Mucosa of rectum (tissue), 2 donors: Measurements from ENCODE around the gene RBM8A.
A peak's percentile ranks its signal among the peaks of the same experiment; 100 is the strongest.

ENCODE experiments used
- H3K27ac ChIP-seq, 2 donors: one replicate each; pipeline ENCODE4 v1.7.0; 2013; ENCODE audit warnings: inconsistent platforms in 2 of 2, low read depth in 2 of 2, low read length in 2 of 2
- H3K27me3 ChIP-seq, 2 donors: one replicate each; pipeline ENCODE4 v1.7.0; 2013; ENCODE audit warnings: low read length in 2 of 2; ENCODE audit not compliant: control insufficient read depth in 2 of 2, insufficient read depth in 2 of 2
- H3K36me3 ChIP-seq, 2 donors: one replicate each; pipeline ENCODE4 v1.7.0; 2013; ENCODE audit warnings: low read length in 2 of 2; ENCODE audit not compliant: control insufficient read depth in 2 of 2, insufficient read depth in 2 of 2
- H3K4me1 ChIP-seq, 2 donors: one replicate each; pipeline ENCODE4 v1.7.0; 2013; ENCODE audit warnings: low read length in 2 of 2, mild to moderate bottlenecking in 1 of 2; ENCODE audit not compliant: control insufficient read depth in 2 of 2, insufficient read depth in 2 of 2
- H3K4me3 ChIP-seq, 2 donors: one replicate each; pipeline ENCODE4 v1.7.0; 2013; ENCODE audit warnings: low read length in 2 of 2
- H3K9ac ChIP-seq, 2 donors: one replicate each; pipeline ENCODE4 v1.7.0; 2013; ENCODE audit warnings: low read length in 2 of 2, low read depth in 1 of 2, mild to moderate bottlenecking in 1 of 2
- H3K9me3 ChIP-seq, 2 donors: one replicate each; pipeline ENCODE4 v1.7.0; 2013; ENCODE audit warnings: low read length in 2 of 2; ENCODE audit not compliant: control insufficient read depth in 2 of 2
- donor health status: healthy.
- donor health status: Normal muscosa, but diverticular disease.

The RBM8A gene

GRCh38 chr1:145927063-145927886 lies at the start of gene RBM8A:
TSS of gene RBM8A (minus strand) at chr1:145927484. CDS start at chr1:145927426, 58 bp downstream.
- H3K36me3 ChIP-seq: peaks cover 7 to 10% of the 10 kb centered on the region in 2 donors
- H3K27me3 ChIP-seq: no peaks in the 10 kb centered on the region
- no peaks in the 10 kb centered on the region for H3K9me3 ChIP-seq
- peak within 1 kb of the TSS; percentile 81 to 84 for H3K9ac ChIP-seq
- peak within 1 kb of the TSS; percentile 88 to 90 for H3K27ac ChIP-seq
- H3K4me3 ChIP-seq: peak within 1 kb of the TSS; percentile 71 to 97
- peaks cover 9 to 14% of the 10 kb centered on the region in 2 donors for H3K4me1 ChIP-seq

GRCh38 chr1:145977016-145977415 lies 49.7 kb upstream of the RBM8A start:
- Histone ChIP-seq H3K4me1 (peaks cover 39% of the 10 kb centered on the region in 2 donors), H3K9ac (peak overlapping the region in 1 of 2 donors; percentile 84), H3K36me3 (no peaks in the 10 kb centered on the region), H3K27me3 (no peaks in the 10 kb centered on the region), H3K9me3 (no peaks in the 10 kb centered on the region), H3K27ac (no peak overlapping the region), H3K4me3 (no peak overlapping the region)

GRCh38 chr1:145975216-145975615 lies 47.9 kb upstream of the RBM8A start:
- no peak overlapping the region for H3K27ac ChIP-seq
- H3K9me3 ChIP-seq: no peaks in the 10 kb centered on the region
- H3K27me3 ChIP-seq: no peaks in the 10 kb centered on the region
- no peaks in the 10 kb centered on the region for H3K36me3 ChIP-seq
- no peak overlapping the region for H3K4me3 ChIP-seq
- H3K4me1 ChIP-seq: peaks cover 27 to 28% of the 10 kb centered on the region in 2 donors
- no peak overlapping the region for H3K9ac ChIP-seq

- Histone ChIP-seq H3K4me3 (no peak overlapping the region), H3K4me1 (peaks cover 22 to 24% of the 10 kb centered on the region in 2 donors), H3K9ac (no peak overlapping the region), H3K27ac (no peak overlapping the region), H3K9me3 (no peaks in the 10 kb centered on the region), H3K36me3 (no peaks in the 10 kb centered on the region), H3K27me3 (no peaks in the 10 kb centered on the region)
Observed at GRCh38 chr1:145974721-145975120, 47.4 kb upstream of the RBM8A start.

- Histone ChIP-seq H3K36me3 (no peaks in the 10 kb centered on the region), H3K4me3 (no peak overlapping the region), H3K27me3 (no peaks in the 10 kb centered on the region), H3K4me1 (peaks cover 3 to 4% of the 10 kb centered on the region in 2 donors), H3K9ac (no peak overlapping the region), H3K9me3 (no peaks in the 10 kb centered on the region), H3K27ac (no peak overlapping the region)
Observed at GRCh38 chr1:145972580-145972979, 45.3 kb upstream of the RBM8A start.

GRCh38 chr1:145967288-145967687 lies 40.0 kb upstream of the RBM8A start:
- Histone ChIP-seq H3K9me3 (no peaks in the 10 kb centered on the region), H3K4me1 (peaks cover 9 to 25% of the 10 kb centered on the region in 2 donors), H3K27me3 (peaks cover 0 to 7% of the 10 kb centered on the region in 2 donors), H3K36me3 (no peaks in the 10 kb centered on the region), H3K9ac (no peak overlapping the region), H3K4me3 (no peak overlapping the region), H3K27ac (no peak overlapping the region)

GRCh38 chr1:145965119-145965744 lies 37.9 kb upstream of the RBM8A start:
- H3K27ac ChIP-seq: peak overlapping the region; percentile 69 to 83
- peak overlapping the region; percentile 85 to 95 for H3K4me3 ChIP-seq
- H3K27me3 ChIP-seq: peaks cover 14 to 25% of the 10 kb centered on the region in 2 donors
- peak overlapping the region; percentile 84 to 91 for H3K9ac ChIP-seq
- no peaks in the 10 kb centered on the region for H3K9me3 ChIP-seq
- peaks cover 26 to 44% of the 10 kb centered on the region in 2 donors for H3K4me1 ChIP-seq
- no peaks in the 10 kb centered on the region for H3K36me3 ChIP-seq

- H3K36me3 ChIP-seq: no peaks in the 10 kb centered on the region
- peak within 1 kb of the TSS; percentile 85 to 95 for H3K4me3 ChIP-seq
- H3K9me3 ChIP-seq: no peaks in the 10 kb centered on the region
- H3K27ac ChIP-seq: peak within 1 kb of the TSS; percentile 69 to 83
- peaks cover 26 to 47% of the 10 kb centered on the region in 2 donors for H3K4me1 ChIP-seq
- peak within 1 kb of the TSS; percentile 84 to 91 for H3K9ac ChIP-seq
- peaks cover 14 to 31% of the 10 kb centered on the region in 2 donors for H3K27me3 ChIP-seq
Observed at GRCh38 chr1:145964328-145965118, 37.2 kb upstream of the RBM8A start, which contains the start of the genes ANKRD34A and POLR3GL. TSS of gene ANKRD34A (minus strand) at chr1:145964575. CDS start at chr1:145961759, 2,816 bp downstream. TSS of gene POLR3GL (plus strand) at chr1:145964690. CDS start at chr1:145974866, 10,176 bp downstream.

GRCh38 chr1:145963265-145964019 lies 36.2 kb upstream of the RBM8A start:
- Histone ChIP-seq H3K4me3 (peak overlapping the region; percentile 85 to 95), H3K4me1 (peaks cover 27 to 49% of the 10 kb centered on the region in 2 donors), H3K36me3 (no peaks in the 10 kb centered on the region), H3K27ac (peak overlapping the region; percentile 69 to 83), H3K9me3 (no peaks in the 10 kb centered on the region), H3K9ac (peak overlapping the region in 1 of 2 donors; percentile 84), H3K27me3 (peaks cover 14 to 34% of the 10 kb centered on the region in 2 donors)
